NCI-H774 (cell line): Measurements from ENCODE around the gene EIF4EBP2.

Source experiments
- DNase-seq: peaks from one replicate; lab custom pipeline; 2025; lab: John Stamatoyannopoulos, UW

The EIF4EBP2 gene, protein sequence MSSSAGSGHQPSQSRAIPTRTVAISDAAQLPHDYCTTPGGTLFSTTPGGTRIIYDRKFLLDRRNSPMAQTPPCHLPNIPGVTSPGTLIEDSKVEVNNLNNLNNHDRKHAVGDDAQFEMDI

DNA sequence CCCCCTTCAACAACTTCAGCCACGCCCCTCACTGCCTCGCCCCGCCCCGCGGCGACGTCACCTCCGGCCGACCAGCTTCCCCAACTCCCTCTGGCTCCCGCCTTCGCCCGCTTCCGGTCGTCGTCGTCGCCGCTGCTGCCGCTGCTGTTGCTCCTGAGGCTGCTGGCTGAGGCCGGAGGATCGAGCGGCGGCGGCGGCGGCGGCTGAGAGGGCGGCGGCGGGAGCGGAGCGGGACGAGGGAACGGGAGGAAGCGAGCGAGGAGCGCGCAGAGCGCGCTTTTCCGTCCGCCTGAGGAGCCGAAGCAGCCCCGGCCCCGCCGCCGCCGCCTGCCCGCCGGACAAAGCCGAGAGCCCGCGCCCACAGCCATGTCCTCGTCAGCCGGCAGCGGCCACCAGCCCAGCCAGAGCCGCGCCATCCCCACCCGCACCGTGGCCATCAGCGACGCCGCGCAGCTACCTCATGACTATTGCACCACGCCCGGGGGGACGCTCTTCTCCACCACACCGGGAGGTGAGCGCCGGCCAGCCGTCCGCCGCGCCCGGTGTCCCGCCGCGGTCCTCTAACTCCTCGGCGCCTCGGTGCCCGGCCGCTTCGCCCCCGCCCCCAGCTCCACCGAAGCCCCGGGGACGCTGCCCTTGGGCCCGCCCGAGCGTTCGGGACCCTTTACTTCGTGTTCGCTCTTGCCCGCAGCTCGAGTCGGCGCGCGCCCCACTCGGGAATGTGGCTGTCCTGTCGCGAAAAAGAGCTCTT, at the start of gene EIF4EBP2:
Gene EIF4EBP2 (plus strand): TSS at position 110 of the 751 bp plus-strand sequence. CDS start 257 bp downstream, at position 367.
- peak; percentile 90 for DNase-seq

DNA sequence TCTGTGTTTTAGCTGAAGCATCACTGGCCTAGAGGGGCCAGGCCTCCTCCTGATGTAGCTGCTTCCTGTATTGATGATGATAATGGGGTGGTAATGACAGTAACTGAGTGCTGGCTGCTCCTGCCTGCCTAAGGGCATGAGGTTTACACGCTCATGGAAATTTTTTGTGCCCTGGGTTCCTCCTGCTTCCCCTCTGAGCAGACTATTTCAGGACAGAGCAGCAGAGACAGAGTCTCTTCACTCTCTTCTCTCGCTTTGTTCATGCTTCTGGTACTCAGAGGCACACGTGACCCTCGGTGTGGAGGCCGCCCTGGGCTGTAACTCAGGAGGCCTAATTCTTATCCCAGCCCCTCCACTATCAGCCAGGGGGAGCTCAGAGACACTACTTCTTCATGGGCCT, 49.4 kb upstream of the EIF4EBP2 start:
- no peak for DNase-seq

DNA sequence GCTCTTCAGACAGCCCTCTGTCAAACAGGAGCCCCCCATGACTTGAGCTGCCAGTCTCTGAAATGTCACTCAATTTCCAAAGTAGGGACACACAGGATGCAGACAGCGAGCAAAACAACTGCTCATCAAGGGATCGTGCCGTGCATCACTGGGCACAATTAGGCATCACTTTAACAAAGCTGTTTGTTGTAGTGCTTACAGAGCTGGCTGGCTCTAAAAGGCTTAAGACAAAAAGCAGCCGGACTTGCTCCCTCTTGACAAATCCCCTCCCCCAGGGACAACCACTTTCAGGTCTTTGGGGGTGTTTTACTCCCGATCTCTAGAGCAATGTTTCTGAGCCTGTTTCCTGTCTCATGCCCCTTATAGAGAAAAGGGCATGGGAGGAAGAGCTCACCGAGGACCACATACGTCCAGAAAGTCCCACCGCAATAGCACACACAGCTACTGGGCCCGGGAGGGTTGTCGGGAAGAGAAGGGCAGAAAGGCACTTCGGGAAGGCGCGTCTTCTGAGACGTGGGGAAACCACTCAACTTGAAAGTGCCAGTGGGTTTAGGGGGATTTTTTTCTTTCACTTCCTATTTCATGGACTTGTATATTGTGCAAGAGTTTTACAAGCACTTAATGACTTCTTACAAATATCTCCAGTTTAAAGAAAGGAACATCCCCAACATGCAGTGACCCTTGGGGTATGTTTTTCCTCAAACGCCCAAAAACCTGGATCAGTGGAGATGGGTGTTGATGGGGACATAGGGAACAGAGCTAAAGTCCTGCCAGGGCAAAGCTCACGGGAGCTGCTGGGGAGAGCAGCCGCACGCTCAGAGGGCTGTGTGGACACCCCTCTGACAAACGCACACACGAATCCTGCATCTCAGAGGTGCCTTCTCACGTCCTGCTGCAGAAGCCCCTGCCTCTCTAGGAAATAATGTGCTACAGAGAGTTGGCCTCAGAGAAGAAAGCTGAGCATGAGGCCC, 48.6 kb upstream of the EIF4EBP2 start:
- no peak for DNase-seq

DNA sequence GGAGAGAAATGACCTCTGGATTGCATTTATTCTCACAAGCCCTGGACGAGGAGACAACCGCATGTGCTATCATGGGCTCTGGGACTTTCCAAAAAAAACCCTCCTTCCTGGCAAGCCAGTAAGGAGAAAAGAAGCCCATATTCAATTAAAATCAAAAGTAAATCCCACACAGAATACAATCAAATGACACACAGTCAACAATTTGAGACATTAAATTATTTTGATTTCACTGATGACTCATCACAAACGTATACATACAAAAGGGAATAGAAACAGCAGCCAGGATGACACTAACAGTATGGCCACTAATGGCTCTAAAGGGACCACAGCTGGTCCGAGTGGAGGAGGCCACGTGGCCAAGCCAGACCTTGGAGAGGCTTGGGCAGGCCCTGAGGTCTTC, 46.4 kb upstream of the EIF4EBP2 start:
- no peak for DNase-seq

DNA sequence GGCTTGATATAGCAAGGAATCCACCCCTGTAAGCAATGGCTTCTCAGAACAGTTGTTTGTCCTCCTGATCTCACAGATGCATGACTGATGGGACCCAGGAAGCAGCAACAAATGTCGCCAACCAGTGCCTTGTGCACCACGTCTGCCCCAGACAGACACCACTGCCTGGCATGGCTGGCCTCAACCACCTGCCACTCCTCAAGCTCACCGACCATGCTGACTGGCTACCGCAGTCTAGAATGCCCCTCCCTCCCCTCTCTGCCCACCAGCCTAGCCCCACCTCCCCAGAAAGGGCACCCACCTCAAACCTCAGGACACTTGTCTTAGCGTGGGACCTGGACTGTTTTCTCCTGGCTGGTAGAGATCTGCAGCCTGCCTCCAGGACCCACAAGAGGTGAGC, 45.5 kb upstream of the EIF4EBP2 start:
- no peak for DNase-seq

DNA sequence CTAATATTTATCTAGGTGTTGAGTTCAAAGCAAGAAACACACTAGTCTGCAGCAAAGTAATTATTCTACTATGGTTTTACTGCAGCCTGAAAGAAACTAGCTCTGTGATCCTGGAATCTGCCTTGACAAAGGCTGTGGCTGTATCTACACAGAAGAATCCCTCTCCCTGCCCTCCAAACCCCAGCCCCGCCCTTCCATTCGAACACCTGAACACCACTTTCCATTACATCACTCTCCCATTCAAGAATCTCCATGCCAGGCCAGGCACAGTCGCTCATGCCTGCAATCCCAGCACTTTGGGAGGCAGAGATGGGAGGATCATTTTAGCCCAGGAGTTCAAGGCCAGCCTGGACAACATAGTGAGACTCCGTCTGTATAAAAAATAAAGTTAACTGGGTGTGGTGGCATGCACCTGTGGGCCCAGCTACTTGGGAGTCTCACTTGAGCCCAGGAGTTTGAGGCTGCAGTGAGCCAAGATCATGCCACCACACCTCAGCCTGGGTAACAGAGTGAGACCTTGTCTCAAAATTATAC, 44.9 kb upstream of the EIF4EBP2 start:
- DNase-seq, result no peak

DNA sequence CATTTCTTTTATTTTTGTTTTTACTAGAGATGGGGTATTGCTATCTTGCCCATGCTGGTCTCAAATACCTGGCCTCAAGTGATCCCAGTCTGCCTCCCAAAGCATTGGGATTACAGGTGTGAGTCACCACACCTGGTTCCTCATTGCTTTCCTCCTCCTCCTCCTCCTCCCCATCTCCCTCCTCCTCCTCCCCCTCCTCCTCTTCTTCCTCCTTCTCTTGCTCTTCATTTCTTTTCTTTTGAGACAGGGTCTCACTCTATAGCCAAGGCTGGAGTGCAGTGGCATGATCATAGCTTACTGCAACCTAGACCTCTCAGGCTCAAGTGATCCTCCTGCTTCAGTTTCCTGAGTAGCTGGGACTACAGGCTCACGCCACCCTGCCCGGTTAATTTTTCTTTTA, 43.7 kb upstream of the EIF4EBP2 start:
- DNase-seq, result no peak

DNA sequence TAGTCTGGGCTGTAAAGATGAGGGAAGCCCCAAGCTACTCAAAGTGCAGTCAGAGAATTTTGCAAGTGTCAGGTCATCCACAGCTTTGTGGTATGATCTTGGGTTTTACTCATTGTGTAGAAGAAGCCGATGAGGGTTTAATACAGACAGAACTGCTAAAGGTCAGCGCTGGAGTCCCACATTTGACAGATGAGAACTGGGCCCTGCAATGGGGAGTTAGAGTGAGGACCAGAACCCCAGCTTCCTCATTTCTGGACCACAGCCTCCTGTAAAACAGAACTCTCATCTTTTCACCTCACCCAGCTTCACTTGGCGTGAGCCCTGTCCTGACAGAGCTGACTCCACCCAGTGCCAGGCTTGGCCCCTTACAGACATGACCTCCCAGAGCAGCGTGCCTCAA, 41.6 kb upstream of the EIF4EBP2 start:
- no peak for DNase-seq

DNA sequence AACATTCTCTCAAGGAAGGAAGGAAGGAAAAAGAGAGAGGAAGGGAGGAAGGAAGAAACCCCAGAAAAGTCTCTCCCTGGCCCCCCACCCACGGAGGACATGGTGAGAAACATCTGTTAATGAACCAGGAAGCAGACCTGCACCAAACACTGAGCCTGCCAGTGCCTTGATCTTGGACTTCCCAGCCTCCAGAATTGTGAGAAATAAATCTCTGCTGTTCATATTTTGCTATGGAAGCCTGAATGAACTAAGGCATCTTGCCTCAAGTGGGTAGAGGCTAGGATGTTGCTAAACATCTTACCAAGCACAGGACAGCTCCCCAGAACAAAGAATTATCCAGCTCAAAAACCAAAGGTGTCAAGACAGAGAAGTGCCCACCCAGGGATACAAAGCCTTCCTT, 40.7 kb upstream of the EIF4EBP2 start:
- no peak for DNase-seq

DNA sequence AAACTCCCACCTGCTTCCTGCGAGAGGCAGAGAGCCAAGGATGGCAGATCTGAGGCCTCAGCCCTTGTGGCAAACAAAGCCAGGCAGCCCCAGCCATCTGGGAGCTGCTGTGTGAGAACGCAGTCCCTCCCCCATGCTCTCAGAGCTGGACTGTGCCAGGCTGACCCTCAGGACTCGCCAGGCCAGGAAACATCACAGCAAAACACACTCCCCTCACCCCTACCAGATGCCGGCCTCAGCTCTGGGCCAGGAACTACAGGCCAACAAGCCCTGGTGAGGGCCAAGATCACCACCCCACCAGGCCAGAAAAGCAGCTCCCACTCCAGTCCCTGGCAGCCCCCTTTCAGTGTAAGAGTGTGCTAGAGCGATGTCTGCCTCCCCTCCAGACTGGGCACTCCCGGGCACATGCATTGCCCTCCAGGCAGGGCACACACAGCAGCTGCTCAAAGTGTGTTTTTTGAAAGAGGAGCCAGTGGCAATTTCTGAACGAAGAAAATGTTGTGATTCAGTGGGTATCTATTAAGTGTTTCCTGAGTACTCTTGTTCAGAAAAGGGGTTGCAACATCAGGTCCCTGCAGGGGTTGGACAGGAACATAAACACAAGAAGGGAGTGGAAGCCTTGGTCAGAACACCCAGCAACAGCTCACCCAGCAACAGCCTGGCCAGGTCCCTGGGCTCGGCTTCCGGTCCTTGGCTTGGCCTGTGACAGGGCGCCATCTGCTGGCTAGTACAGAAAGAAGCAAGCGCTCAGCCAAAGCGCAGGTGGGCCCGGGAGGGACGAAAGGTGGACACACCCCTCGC, 39.8 kb upstream of the EIF4EBP2 start:
- peak; percentile 70 for DNase-seq

DNA sequence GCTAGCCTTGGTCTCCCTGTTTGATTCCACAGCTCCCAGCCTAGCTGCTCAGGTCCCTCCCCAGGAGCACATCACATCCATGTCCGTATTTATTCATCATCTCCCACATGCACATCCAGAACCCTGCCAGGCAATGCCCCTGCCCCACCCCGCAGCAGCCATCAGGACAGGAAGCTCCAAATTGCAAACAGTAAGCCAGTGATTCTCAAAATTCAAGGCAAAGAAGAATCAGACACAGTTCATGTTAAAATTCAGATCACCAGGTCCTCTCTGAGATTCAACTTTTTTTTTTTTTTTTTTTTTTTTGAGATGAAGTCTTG, 39.2 kb upstream of the EIF4EBP2 start:
- no peak for DNase-seq

DNA sequence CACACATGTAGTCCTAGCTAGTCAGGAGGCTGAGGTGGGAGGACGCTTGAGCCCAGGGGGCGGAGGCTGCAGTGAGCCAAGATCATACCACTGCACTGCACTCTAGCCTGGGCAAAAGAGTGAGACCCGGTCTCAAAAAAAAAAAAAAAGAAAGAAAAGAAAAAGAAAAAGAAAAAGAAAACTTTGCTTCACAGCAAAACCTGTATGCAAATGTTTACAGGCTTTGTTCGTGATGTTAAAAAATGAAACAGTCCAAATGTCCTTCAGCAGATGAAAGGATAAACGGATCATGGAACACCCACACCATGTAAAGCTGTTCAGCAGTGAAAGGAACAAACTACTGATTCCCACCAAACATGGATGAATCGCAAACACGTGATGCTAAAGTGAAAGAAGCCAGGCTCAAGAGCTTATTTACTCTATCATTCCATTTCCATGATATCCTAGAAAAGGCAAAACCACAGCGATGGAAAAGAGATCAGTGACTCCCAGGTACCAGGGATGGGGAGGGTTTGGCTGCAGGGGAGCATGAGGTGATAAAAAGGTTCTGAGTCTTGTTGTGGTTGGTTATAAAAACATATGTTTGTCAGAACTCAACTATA, 36.6 kb upstream of the EIF4EBP2 start:
- DNase-seq, result no peak

DNA sequence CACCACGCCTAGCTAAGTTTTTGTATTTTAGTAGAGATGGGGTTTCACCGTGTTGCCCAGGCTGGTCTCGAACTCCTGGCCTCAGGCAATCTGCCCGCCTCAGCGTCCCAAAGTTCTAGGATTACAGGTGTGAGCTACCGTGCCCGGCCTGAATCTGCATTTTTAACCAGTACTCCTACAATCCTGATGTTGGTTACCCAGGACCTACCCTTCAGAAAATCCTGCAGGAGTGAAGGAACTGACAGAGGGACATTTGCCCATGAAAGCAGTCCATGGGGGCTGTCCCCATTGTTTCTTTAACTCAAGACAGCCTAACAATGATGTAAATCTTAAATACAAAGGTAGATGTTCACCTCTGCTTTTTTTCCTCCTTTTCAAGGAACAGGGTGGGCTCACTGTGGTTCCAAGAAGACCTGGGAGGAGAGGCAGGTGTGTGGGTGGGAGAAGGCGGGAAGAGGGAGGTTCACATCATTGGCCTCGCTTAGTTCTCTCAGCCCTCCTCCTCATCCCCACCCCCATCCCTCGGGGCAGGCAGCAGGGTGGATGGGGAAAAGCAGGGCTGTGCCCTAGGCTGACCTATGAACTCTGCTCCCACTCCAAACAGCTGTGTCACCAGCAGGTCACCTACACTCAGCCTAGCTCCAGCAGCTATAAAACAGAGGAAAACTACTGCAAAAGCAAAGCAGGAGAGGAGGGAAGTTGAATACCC, 35.0 kb upstream of the EIF4EBP2 start:
- DNase-seq, result no peak

DNA sequence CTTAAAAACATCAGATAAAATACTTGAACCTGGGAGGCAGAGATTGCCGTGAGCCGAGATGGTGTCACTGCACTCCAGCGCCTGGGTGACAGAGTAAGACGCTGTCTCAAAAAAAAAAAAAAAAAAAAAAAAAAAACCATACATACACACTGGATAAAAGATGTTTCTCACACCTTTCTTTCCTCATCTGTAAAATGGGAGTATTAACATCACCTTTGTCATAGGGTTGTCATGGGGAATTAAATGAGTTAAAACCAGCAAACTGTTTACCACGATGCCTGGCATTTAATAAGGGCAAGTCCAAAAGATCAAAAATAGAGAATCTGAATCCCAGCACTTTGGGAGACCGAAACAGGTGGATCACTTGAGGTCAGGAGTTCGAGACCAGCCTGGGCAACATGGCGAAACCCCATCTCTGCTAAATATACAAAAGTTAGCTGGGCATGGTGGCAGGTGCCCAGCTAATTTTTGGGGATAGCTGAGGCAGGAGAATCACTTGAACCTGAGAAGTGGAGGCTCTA, 34.4 kb upstream of the EIF4EBP2 start:
- DNase-seq, result no peak

DNA sequence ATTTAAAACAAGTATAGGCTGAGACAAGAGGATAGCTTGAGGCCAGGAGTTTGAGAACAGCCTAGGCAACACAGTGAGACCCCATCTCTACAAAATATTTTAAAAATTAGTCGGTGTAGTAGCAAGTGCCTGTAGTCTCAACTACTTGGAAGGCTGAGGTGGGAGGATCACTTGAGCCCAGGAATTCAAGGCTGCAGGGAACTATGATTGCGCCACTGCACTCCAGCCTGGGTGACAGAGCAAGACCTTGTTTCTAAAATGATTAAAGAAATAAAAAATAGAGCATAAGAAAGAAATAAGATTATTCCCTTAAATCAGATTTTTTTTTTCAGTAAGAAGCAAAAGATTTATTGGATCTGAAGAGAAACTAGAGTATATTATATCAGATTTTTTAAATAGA, 33.2 kb upstream of the EIF4EBP2 start:
- DNase-seq, result no peak

DNA sequence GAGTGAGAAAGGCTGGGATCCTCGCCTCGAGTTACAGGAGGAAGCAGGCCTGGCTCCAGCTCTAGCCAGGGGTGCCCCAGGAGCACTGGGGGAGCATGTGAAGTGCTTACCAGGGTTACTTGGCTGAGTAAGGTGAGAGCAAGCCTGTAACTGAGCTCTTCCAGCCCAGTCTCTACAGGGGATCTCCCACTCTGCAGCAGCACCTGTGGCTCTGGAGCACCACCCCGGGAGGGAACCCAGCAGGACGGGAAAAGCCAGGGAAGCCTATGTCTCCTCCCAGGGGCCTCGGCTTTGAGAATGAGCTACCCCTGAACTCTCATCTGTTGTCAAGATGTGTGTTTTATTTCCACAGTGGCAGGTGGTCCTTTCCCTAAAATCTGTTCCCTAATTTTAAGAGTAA, 32.1 kb upstream of the EIF4EBP2 start:
- no peak for DNase-seq

DNA sequence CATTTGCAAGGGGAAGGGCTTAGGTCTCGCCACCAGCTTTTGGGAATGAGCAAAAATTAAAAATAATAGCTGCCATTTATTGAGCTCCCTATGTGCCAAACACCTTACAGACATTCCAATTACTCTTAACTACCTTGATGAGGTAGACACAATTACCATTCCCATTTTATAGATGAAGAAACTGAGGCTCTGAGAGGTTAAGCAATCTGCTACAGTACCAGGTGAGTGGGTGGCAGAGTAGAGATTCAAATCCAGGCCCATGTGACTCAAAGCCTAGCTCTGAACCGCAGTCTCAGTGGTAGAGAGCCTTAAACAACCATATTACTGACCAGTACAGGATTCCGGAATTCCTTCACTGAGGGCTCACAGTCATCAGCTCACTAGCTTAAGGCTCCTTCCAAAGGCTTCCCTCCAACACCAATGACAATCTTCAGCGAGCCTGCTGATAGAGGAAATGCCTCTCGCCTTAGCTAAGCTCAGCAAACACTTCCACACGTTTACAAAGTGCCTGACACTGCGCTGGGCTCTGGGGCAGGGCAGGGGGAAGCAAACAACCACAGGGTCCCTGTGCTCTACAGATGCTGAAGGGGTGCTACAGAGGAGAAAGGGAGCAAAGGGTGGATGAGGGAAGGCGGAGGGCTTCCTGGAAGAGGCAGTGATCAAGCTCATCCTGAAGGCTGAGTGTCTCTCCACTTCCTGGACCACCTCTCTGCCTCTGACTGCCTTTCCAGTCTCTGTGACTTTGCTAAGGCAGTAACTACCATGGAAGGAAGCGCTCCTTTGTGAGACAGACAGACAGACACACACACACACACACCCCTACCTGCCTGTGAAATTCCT, 28.9 kb upstream of the EIF4EBP2 start:
- no peak for DNase-seq

DNA sequence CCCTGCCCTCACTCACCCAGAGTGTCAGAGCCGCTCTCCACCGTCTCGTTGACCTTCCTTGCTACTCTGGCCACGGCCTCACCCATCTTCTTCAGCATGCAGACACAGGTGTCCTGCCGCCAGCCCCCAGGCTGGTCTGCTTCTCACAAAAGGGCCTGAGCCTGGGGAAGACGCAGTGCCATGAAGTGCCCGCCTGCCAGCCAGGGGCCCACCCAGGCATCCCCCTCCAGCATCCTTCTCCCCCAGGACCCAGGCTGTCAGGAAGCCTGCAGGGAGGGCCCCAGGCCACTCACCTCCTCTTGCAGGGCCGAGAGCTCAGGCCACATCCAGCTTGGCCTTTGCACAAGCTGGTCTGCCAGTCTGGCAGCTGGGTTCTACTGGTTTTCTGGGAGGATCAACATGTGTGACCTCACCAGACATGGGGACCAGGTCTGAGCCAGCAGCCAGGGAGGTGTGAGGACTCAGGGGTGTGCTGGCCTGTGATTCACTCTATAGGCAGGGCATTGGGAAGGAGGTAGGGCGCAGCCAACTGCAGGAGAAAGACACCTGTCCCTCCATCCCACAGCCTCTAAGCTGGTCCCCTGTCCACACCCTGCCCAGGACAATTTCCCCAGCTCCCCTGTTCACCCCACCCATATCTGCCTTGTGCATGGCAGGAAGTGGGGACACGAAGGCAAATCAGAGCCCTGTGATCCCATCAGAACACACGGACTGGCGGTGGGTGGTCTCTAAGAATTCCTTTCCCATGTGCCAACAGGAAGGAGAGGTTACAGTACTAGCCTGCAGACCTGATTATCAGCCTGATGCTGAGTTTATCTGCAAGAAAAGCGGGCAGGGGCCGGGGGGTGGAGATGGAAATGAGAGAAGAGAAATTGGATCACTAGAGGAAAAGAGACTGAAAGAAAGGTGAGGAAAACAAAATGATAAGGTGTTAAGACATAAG, 27.2 kb upstream of the EIF4EBP2 start:
- DNase-seq, result no peak

DNA sequence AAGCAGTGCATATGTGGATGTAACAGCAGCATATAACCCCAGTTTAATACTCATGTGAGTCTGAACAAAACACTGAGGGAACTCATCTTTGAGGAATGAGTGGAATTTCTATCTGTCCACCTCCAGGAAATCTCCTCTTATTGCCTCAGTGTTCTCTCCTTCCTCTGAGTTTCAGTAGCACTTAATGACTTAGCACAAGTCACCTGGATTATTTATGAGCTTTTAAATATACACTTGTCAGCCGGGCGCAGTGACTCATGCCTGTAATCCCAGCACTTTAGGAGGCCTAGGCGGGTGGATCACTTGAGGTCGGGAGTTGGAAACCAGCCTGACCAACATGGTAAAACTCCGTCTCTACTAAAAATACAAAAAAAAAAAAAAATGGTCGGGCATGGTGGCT, 25.8 kb upstream of the EIF4EBP2 start:
- no peak for DNase-seq
